ENCODE data around the gene SPPL3. TPM values are rescaled to one million over a fixed set of nuclear protein-coding genes. Genes with fewer than 3 reads are reported as not detected.

The SPPL3 gene
- total and polyA plus RNA-seq, 2 experiments from 2014 or later = 10.9 to 27.8 TPM

DNA sequence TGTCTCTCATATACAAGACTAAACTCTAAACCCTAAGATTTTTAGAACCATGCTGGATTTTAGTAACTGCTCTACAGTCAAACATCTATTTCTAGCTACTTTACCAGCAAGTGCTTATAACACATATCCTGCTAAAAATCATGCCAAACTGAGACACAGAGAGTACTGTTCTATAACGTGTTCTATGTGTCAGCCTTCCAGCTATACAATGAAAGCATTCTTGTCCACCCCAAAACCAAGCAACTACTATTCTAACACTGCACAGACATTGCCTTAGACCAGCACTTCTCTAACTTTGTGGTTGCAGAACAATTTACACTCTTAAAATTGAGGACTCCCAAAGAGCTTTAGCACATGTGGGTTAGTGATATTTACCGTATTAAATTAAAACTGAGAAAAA, 85.7 kb downstream of the SPPL3 start:
- Histone ChIP-seq H2AFZ (no peak overlapping the region), H3K27me3 (ENCODE audit: insufficient read depth) (no peaks in the 10 kb centered on the region), H3K4me1 (ENCODE audit: insufficient read depth) (peaks cover 10% of the 10 kb centered on the region), H3K27ac (ENCODE audit: low read depth) (no peak overlapping the region), H3K4me3 (no peak overlapping the region), H3K79me2 (replicated peaks; ENCODE audit: insufficient read depth) (peaks cover 52% of the 10 kb centered on the region), H3K4me2 (no peak overlapping the region), H3K9me2 (ENCODE audit: insufficient read depth) (no peaks in the 10 kb centered on the region), H3F3A (replicated peaks; ENCODE audit: low read depth) (no peaks in the 10 kb centered on the region), H3K36me3 (ENCODE audit: insufficient read depth) (no peaks in the 10 kb centered on the region), H4K20me1 (replicated peaks; ENCODE audit: insufficient read depth) (0 out of 2 replicates have a peak, but pooled peaks cover 4% of the 10 kb centered on the region)
- TF ChIP-seq STAT1 (IDR thresholded peaks at IDR 0.05; ENCODE audit: unreplicated experiment) = no peak
- TF ChIP-seq ZNF331 (CRISPR knock-in tag; IDR thresholded peaks at IDR 0.05; ENCODE audit: low read depth) = no peak
- TF ChIP-seq, protein P1, sequence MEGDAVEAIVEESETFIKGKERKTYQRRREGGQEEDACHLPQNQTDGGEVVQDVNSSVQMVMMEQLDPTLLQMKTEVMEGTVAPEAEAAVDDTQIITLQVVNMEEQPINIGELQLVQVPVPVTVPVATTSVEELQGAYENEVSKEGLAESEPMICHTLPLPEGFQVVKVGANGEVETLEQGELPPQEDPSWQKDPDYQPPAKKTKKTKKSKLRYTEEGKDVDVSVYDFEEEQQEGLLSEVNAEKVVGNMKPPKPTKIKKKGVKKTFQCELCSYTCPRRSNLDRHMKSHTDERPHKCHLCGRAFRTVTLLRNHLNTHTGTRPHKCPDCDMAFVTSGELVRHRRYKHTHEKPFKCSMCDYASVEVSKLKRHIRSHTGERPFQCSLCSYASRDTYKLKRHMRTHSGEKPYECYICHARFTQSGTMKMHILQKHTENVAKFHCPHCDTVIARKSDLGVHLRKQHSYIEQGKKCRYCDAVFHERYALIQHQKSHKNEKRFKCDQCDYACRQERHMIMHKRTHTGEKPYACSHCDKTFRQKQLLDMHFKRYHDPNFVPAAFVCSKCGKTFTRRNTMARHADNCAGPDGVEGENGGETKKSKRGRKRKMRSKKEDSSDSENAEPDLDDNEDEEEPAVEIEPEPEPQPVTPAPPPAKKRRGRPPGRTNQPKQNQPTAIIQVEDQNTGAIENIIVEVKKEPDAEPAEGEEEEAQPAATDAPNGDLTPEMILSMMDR (conservative IDR thresholded peaks at IDR 0.05; ENCODE audit: low read depth in 2 of 2) = no peak
- TF ChIP-seq, protein P2, sequence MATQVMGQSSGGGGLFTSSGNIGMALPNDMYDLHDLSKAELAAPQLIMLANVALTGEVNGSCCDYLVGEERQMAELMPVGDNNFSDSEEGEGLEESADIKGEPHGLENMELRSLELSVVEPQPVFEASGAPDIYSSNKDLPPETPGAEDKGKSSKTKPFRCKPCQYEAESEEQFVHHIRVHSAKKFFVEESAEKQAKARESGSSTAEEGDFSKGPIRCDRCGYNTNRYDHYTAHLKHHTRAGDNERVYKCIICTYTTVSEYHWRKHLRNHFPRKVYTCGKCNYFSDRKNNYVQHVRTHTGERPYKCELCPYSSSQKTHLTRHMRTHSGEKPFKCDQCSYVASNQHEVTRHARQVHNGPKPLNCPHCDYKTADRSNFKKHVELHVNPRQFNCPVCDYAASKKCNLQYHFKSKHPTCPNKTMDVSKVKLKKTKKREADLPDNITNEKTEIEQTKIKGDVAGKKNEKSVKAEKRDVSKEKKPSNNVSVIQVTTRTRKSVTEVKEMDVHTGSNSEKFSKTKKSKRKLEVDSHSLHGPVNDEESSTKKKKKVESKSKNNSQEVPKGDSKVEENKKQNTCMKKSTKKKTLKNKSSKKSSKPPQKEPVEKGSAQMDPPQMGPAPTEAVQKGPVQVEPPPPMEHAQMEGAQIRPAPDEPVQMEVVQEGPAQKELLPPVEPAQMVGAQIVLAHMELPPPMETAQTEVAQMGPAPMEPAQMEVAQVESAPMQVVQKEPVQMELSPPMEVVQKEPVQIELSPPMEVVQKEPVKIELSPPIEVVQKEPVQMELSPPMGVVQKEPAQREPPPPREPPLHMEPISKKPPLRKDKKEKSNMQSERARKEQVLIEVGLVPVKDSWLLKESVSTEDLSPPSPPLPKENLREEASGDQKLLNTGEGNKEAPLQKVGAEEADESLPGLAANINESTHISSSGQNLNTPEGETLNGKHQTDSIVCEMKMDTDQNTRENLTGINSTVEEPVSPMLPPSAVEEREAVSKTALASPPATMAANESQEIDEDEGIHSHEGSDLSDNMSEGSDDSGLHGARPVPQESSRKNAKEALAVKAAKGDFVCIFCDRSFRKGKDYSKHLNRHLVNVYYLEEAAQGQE (IDR thresholded peaks at IDR 0.05; ENCODE audit: unreplicated experiment) = no peak
- no peak for TF ChIP-seq NANOG (IDR thresholded peaks at IDR 0.05; ENCODE audit: borderline replicate concordance)
- TF ChIP-seq CREB1 (CRISPR knock-in tag; IDR thresholded peaks at IDR 0.05; ENCODE audit: low read depth) = no peak
- TF ChIP-seq, protein P3, sequence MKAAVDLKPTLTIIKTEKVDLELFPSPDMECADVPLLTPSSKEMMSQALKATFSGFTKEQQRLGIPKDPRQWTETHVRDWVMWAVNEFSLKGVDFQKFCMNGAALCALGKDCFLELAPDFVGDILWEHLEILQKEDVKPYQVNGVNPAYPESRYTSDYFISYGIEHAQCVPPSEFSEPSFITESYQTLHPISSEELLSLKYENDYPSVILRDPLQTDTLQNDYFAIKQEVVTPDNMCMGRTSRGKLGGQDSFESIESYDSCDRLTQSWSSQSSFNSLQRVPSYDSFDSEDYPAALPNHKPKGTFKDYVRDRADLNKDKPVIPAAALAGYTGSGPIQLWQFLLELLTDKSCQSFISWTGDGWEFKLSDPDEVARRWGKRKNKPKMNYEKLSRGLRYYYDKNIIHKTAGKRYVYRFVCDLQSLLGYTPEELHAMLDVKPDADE (IDR thresholded peaks at IDR 0.05) = no peak
- TF ChIP-seq ZNF114 (CRISPR knock-in tag; IDR thresholded peaks at IDR 0.05) = no peak
- TF ChIP-seq POLR2AphosphoS5 (IDR thresholded peaks at IDR 0.05; ENCODE audit: low read depth) = no peak
- no peak for TF ChIP-seq EZH2phosphoT487 (IDR thresholded peaks at IDR 0.05; ENCODE audit: unreplicated experiment)
- no peak for TF ChIP-seq JUNB (IDR thresholded peaks at IDR 0.05; ENCODE audit: unreplicated experiment)
- TF ChIP-seq, protein P4, sequence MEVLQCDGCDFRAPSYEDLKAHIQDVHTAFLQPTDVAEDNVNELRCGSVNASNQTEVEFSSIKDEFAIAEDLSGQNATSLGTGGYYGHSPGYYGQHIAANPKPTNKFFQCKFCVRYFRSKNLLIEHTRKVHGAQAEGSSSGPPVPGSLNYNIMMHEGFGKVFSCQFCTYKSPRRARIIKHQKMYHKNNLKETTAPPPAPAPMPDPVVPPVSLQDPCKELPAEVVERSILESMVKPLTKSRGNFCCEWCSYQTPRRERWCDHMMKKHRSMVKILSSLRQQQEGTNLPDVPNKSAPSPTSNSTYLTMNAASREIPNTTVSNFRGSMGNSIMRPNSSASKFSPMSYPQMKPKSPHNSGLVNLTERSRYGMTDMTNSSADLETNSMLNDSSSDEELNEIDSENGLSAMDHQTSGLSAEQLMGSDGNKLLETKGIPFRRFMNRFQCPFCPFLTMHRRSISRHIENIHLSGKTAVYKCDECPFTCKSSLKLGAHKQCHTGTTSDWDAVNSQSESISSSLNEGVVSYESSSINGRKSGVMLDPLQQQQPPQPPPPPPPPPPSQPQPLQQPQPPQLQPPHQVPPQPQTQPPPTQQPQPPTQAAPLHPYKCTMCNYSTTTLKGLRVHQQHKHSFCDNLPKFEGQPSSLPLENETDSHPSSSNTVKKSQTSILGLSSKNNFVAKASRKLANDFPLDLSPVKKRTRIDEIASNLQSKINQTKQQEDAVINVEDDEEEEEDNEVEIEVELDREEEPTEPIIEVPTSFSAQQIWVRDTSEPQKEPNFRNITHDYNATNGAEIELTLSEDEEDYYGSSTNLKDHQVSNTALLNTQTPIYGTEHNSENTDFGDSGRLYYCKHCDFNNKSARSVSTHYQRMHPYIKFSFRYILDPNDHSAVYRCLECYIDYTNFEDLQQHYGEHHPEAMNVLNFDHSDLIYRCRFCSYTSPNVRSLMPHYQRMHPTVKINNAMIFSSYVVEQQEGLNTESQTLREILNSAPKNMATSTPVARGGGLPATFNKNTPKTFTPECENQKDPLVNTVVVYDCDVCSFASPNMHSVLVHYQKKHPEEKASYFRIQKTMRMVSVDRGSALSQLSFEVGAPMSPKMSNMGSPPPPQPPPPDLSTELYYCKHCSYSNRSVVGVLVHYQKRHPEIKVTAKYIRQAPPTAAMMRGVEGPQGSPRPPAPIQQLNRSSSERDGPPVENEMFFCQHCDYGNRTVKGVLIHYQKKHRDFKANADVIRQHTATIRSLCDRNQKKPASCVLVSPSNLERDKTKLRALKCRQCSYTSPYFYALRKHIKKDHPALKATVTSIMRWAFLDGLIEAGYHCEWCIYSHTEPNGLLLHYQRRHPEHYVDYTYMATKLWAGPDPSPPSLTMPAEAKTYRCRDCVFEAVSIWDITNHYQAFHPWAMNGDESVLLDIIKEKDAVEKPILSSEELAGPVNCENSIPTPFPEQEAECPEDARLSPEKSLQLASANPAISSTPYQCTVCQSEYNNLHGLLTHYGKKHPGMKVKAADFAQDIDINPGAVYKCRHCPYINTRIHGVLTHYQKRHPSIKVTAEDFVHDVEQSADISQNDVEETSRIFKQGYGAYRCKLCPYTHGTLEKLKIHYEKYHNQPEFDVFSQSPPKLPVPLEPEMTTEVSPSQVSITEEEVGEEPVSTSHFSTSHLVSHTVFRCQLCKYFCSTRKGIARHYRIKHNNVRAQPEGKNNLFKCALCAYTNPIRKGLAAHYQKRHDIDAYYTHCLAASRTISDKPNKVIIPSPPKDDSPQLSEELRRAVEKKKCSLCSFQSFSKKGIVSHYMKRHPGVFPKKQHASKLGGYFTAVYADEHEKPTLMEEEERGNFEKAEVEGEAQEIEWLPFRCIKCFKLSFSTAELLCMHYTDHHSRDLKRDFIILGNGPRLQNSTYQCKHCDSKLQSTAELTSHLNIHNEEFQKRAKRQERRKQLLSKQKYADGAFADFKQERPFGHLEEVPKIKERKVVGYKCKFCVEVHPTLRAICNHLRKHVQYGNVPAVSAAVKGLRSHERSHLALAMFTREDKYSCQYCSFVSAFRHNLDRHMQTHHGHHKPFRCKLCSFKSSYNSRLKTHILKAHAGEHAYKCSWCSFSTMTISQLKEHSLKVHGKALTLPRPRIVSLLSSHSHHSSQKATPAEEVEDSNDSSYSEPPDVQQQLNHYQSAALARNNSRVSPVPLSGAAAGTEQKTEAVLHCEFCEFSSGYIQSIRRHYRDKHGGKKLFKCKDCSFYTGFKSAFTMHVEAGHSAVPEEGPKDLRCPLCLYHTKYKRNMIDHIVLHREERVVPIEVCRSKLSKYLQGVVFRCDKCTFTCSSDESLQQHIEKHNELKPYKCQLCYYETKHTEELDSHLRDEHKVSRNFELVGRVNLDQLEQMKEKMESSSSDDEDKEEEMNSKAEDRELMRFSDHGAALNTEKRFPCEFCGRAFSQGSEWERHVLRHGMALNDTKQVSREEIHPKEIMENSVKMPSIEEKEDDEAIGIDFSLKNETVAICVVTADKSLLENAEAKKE (CRISPR knock-in tag; IDR thresholded peaks at IDR 0.05) = no peak
- no peak for TF ChIP-seq EZH2 (IDR thresholded peaks at IDR 0.05; ENCODE audit: low read depth, unreplicated experiment)
- no peak for DNase-seq (ENCODE audit: low spot score)
- Mint-ChIP-seq H3K4me3 (no peak overlapping the region), H3K4me1 (peaks cover 26% of the 10 kb centered on the region), H3K36me3 (ENCODE audit: low read depth) (no peaks in the 10 kb centered on the region), H3K27ac (no peak overlapping the region), H3K9me3 (no peaks in the 10 kb centered on the region), H3K27me3 (ENCODE audit: insufficient read depth, low read depth, poor library complexity) (no peaks in the 10 kb centered on the region)
- no peak for ATAC-seq

Measured in GM23338 (cell line).